Liver (tissue), 9 donors: ENCODE data around the gene CCL19. TPM values are rescaled to one million over a fixed set of nuclear protein-coding genes. Genes with fewer than 3 reads are reported as not detected.

ENCODE experiments used
- DNase-seq: peaks from one replicate; pipeline ENCODE4 v3.0.0-alpha.2; 2017; ENCODE audit warnings: low spot score
- H3K27ac ChIP-seq, 2 donors: one replicate each; pipeline ENCODE4 v1.7.0; 2013; ENCODE audit warnings: inconsistent platforms in 2 of 2, low read length in 2 of 2, control low read depth in 1 of 2, low read depth in 1 of 2, mild to moderate bottlenecking in 1 of 2
- H3K27me3 ChIP-seq, 4 donors: one replicate each; pipeline versions ENCODE4 v1.6.1 to v1.7.0; 2013; ENCODE audit warnings: low read length in 3 of 4, inconsistent platforms in 1 of 4, mild to moderate bottlenecking in 1 of 4, moderate library complexity in 1 of 4; ENCODE audit not compliant: control insufficient read depth in 4 of 4, insufficient read depth in 4 of 4
- H3K36me3 ChIP-seq, 4 donors: one replicate each; pipeline versions ENCODE4 v1.6.1 to v1.7.0; 2013; ENCODE audit warnings: low read length in 3 of 4, mild to moderate bottlenecking in 3 of 4, low read depth in 1 of 4, moderate library complexity in 1 of 4; ENCODE audit not compliant: control insufficient read depth in 4 of 4, insufficient read depth in 3 of 4
- H3K4me1 ChIP-seq, 4 donors: one replicate each; pipeline versions ENCODE4 v1.6.1 to v1.7.0; 2013; ENCODE audit warnings: low read length in 3 of 4, mild to moderate bottlenecking in 3 of 4, moderate library complexity in 1 of 4; ENCODE audit not compliant: control insufficient read depth in 4 of 4, insufficient read depth in 4 of 4
- H3K4me3 ChIP-seq, 3 donors: one replicate each; pipeline versions ENCODE4 v1.6.1 to v1.7.0; 2013; ENCODE audit warnings: low read length in 3 of 3, control low read depth in 1 of 3, low read depth in 1 of 3, mild to moderate bottlenecking in 1 of 3
- H3K9ac ChIP-seq, 2 donors: one replicate each; pipeline ENCODE4 v1.7.0; 2013; ENCODE audit warnings: low read length in 2 of 2, mild to moderate bottlenecking in 2 of 2, moderate library complexity in 2 of 2, control low read depth in 1 of 2, low read depth in 1 of 2
- H3K9me3 ChIP-seq, 4 donors: one replicate each; pipeline versions ENCODE4 v1.6.1 to v1.7.0; 2013; ENCODE audit warnings: low read length in 3 of 4; ENCODE audit not compliant: control insufficient read depth in 4 of 4
- ATF3 ChIP-seq: IDR thresholded peaks from 2 replicates; pipeline ENCODE4 v1.6.1; 2016; ENCODE audit warnings: antibody characterized with exemption
- CTCF ChIP-seq: fragments of 150-350 bp; IDR thresholded peaks from 2 replicates; pipeline ENCODE4 v1.5.1; 2017; ENCODE audit warnings: improper control_type of control experiment, low read depth, low read length; ENCODE audit not compliant: missing input control
- EGR1 ChIP-seq, 2 donors: IDR thresholded peaks; 2 replicates each; pipeline ENCODE4 v1.6.1; 2016 to 2018; ENCODE audit warnings: antibody characterized with exemption in 2 of 2, low read depth in 2 of 2
- FOXA1 ChIP-seq: IDR thresholded peaks from 2 replicates; pipeline ENCODE4 v1.6.1; 2016; ENCODE audit warnings: antibody characterized with exemption
- FOXA2 ChIP-seq: IDR thresholded peaks from 2 replicates; pipeline ENCODE4 v1.6.1; 2016; ENCODE audit warnings: antibody characterized with exemption
- GABPA ChIP-seq, 2 donors: IDR thresholded peaks in 1 of 2; conservative IDR thresholded peaks in 1 of 2; 2 replicates each; pipeline ENCODE4 v1.6.1; 2016; ENCODE audit warnings: antibody characterized with exemption in 2 of 2, mild to moderate bottlenecking in 1 of 2, moderate library complexity in 1 of 2
- HNF4A ChIP-seq, 2 donors: conservative IDR thresholded peaks; 2 replicates each; pipeline ENCODE4 v1.6.1; 2016; ENCODE audit warnings: antibody characterized with exemption in 2 of 2, mild to moderate bottlenecking in 2 of 2
- HNF4G ChIP-seq: IDR thresholded peaks from 2 replicates; pipeline ENCODE4 v1.6.1; 2016; ENCODE audit warnings: antibody characterized with exemption
- JUND ChIP-seq, 2 donors: IDR thresholded peaks; 2 replicates each; pipeline ENCODE4 v1.6.1; 2016; ENCODE audit warnings: antibody characterized with exemption in 2 of 2
- MAX ChIP-seq: IDR thresholded peaks from 2 replicates; pipeline ENCODE4 v1.6.1; 2016; ENCODE audit warnings: antibody characterized with exemption
- NR2F2 ChIP-seq: IDR thresholded peaks from 2 replicates; pipeline ENCODE4 v1.6.1; 2016; ENCODE audit warnings: antibody characterized with exemption
- RAD21 ChIP-seq, 2 donors: IDR thresholded peaks; 2 replicates each; pipeline ENCODE4 v1.6.1; 2016; ENCODE audit warnings: antibody characterized with exemption in 2 of 2, mild to moderate bottlenecking in 2 of 2
- REST ChIP-seq: IDR thresholded peaks from 2 replicates; pipeline ENCODE4 v1.6.1; 2016; ENCODE audit warnings: antibody characterized with exemption, mild to moderate bottlenecking
- RXRA ChIP-seq, 2 donors: IDR thresholded peaks; 2 replicates each; pipeline ENCODE4 v1.6.1; 2017 to 2018; ENCODE audit warnings: antibody characterized with exemption in 2 of 2, mild to moderate bottlenecking in 1 of 2
- SP1 ChIP-seq: IDR thresholded peaks from 2 replicates; pipeline ENCODE4 v1.6.1; 2018; ENCODE audit warnings: antibody characterized with exemption, mild to moderate bottlenecking
- TAF1 ChIP-seq: conservative IDR thresholded peaks from 2 replicates; pipeline ENCODE4 v1.6.1; 2016; ENCODE audit warnings: antibody characterized with exemption, mild to moderate bottlenecking
- YY1 ChIP-seq: IDR thresholded peaks from 2 replicates; pipeline ENCODE4 v1.6.1; 2016; ENCODE audit warnings: antibody characterized with exemption, mild to moderate bottlenecking
- ZBTB33 ChIP-seq: IDR thresholded peaks from 2 replicates; pipeline ENCODE4 v1.6.1; 2016; ENCODE audit warnings: antibody characterized with exemption
- WGBS: extraction: QIAGEN DNeasy Blood & Tissue Kit; methylation state at CpG from one replicate; pipeline ENCODE4 v1.1.7; 2013; 5-methylcytosine and 5-hydroxymethylcytosine counted together
- polyA plus RNA-seq, 2 donors: library from polyadenylated mRNA; stranded (reverse) in 1 of 2; unstranded in 1 of 2; fragments of 200-250 nt in 1 of 2; fragments of >200 nt in 1 of 2; fragmentation: Nextera tagmentation in 1 of 2; extraction: Ambion mirVana in 1 of 2; gene quantifications; one replicate each; pipeline versions ENCODE4 v1.2.1 to v1.2.3, GENCODE V29; 2013 to 2015
- total RNA-seq, 2 donors: library from RNA; depleted of rRNA; stranded (reverse); fragments of >200 nt; gene quantifications; one replicate each; pipeline ENCODE4 v1.2.3, GENCODE V29; 2014
- donor health status: healthy.
- donor health status: healthy.
- donor health status: healthy.
- donor health status: healthy.
- donor health status: healthy.

CCL19 gene
- total and polyA plus RNA-seq, 4 donors, result 0.33 to 2.9 (median 0.65) TPM; not detected in 1

- TF ChIP-seq ZBTB33, result no peak
Observed at GRCh38 chr9:34647084-34647403, 44.0 kb downstream of the CCL19 start (continued).

GRCh38 chr9:34646211-34647083 lies 44.6 kb downstream of the CCL19 start, which contains the start of gene GALT:
TSS of gene GALT (plus strand) at chr9:34646675. CDS start at chr9:34646705, 30 bp downstream.
- TF ChIP-seq REST, result peak; percentile 64
- peak; percentile 79 for TF ChIP-seq FOXA1
- no peak for TF ChIP-seq CTCF
- TF ChIP-seq RAD21 (IDR thresholded peaks at IDR 0.05), result peak; percentile 3 to 43
- TF ChIP-seq GABPA (IDR thresholded peaks at IDR 0.05 in 1 of 2, conservative IDR thresholded peaks at IDR 0.05 in 1 of 2), result peak in 1 of 2 donors; percentile 57
- peak; percentile 93 for TF ChIP-seq MAX
- TF ChIP-seq RXRA (IDR thresholded peaks at IDR 0.05), result peak; percentile 91 to 95
- no peak for TF ChIP-seq ATF3
- peak; percentile 63 for TF ChIP-seq TAF1
- TF ChIP-seq ZBTB33, result no peak
- TF ChIP-seq YY1, result peak; percentile 68
- TF ChIP-seq HNF4G, result no peak
- TF ChIP-seq FOXA2, result peak; percentile 87
- TF ChIP-seq JUND (IDR thresholded peaks at IDR 0.05), result peak in 1 of 2 donors; percentile 77
- TF ChIP-seq EGR1 (IDR thresholded peaks at IDR 0.05; ENCODE audit: low read depth in 2 of 2), result peak; percentile 56 to 64
- peak; percentile 78 for TF ChIP-seq SP1
- TF ChIP-seq HNF4A (conservative IDR thresholded peaks at IDR 0.05), result peak; percentile 67 to 90
- TF ChIP-seq NR2F2, result peak; percentile 52
- Histone ChIP-seq H3K4me1 (peaks cover 15 to 78% (median 70%) of the 10 kb centered on the region in 4 donors), H3K27me3 (no peaks in the 10 kb centered on the region), H3K36me3 (peaks cover 0 to 15% (median 10%) of the 10 kb centered on the region in 4 donors), H3K9me3 (no peaks in the 10 kb centered on the region), H3K27ac (peak within 1 kb of the TSS; percentile 86 to 94), H3K4me3 (peak within 1 kb of the TSS; percentile 61 to 88 (median 78)), H3K9ac (peak within 1 kb of the TSS; percentile 82 to 93)
- peak; percentile 100 for DNase-seq
- 2% methylated on average over 43 of the region's 43 CpGs for WGBS
